HEK293 (cell line): ENCODE results near the gene NHP2.

Experiments
- ATF2 ChIP-seq: fragments of 450-650 bp; formaldehyde crosslinking; IDR thresholded peaks from 2 replicates; pipeline ENCODE4 v1.5.1; 2016; ENCODE audit warnings: missing biosample characterization, missing genetic modification characterization, low read depth
- CTCF ChIP-seq: fragments of 450-650 bp; formaldehyde crosslinking; IDR thresholded peaks from 2 replicates; pipeline ENCODE4 v1.5.1; 2016; ENCODE audit warnings: missing biosample characterization, missing genetic modification characterization
- KLF1 ChIP-seq: fragments of 450-650 bp; formaldehyde crosslinking; IDR thresholded peaks from 2 replicates; pipeline ENCODE4 v1.5.1; 2016; ENCODE audit warnings: missing biosample characterization, missing genetic modification characterization
- MEIS1 ChIP-seq: sonication (generic); formaldehyde crosslinking; IDR thresholded peaks from 2 replicates; pipeline ENCODE4 v1.8.1; 2022; ENCODE audit warnings: missing genetic modification reagents, mild to moderate bottlenecking, borderline replicate concordance
- PATZ1 ChIP-seq: fragments of 450-650 bp; formaldehyde crosslinking; IDR thresholded peaks from 2 replicates; pipeline ENCODE4 v1.5.1; 2016; ENCODE audit warnings: missing biosample characterization, missing genetic modification characterization
- ZNF792 ChIP-seq: fragments of 450-650 bp; formaldehyde crosslinking; IDR thresholded peaks from 2 replicates; pipeline ENCODE4 v1.5.1; 2016; ENCODE audit warnings: missing biosample characterization, missing genetic modification characterization

- TF ChIP-seq ZNF792 (no peak), MEIS1 (CRISPR knock-in tag) (no peak), ATF2 (tag by site-specific recombination) (no peak), PATZ1 (tag by site-specific recombination) (no peak), CTCF (tag by site-specific recombination) (no peak), KLF1 (tag by site-specific recombination) (no peak)
Observed at GRCh38 chr5:178149199-178149932, 4.3 kb downstream of the NHP2 start.
